SHP77 (cell line): ENCODE data around the gene TFAP2E.
"Not testable (repeated sequence)": the region's sequence is repeated elsewhere in the genome, so short reads cannot be mapped to it uniquely, and the experiment has no call there.

ENCODE experiments used
- DNase-seq, 2 experiments: peaks; one replicate each; lab custom pipeline; 2025; lab: John Stamatoyannopoulos, UW

The TFAP2E gene

GRCh38 chr1:35574125-35574654 lies 1.1 kb downstream of the TFAP2E start:
- DNase-seq: no peak

- DNase-seq: no peak
These were observed 1.7 kb downstream of the TFAP2E start for GRCh38 chr1:35574655-35575415.

- DNase-seq: no peak
These were observed 2.4 kb downstream of the TFAP2E start for GRCh38 chr1:35575416-35575958.

- no peak for DNase-seq
These were observed 3.1 kb downstream of the TFAP2E start for GRCh38 chr1:35576061-35576765.

GRCh38 chr1:35576766-35577070 lies 3.6 kb downstream of the TFAP2E start:
- not testable (repeated sequence) for DNase-seq

GRCh38 chr1:35577071-35577998 lies 4.2 kb downstream of the TFAP2E start:
- DNase-seq: no peak

GRCh38 chr1:35580949-35581388 lies 7.9 kb downstream of the TFAP2E start:
- DNase-seq: no peak

- not testable (repeated sequence) for DNase-seq
These were observed 8.5 kb downstream of the TFAP2E start for GRCh38 chr1:35581621-35582020.

GRCh38 chr1:35585281-35585680 lies 12.2 kb downstream of the TFAP2E start:
- DNase-seq: no peak

- DNase-seq: not testable (repeated sequence)
These were observed 12.7 kb downstream of the TFAP2E start for GRCh38 chr1:35585805-35586204.

GRCh38 chr1:35586808-35587207 lies 13.7 kb downstream of the TFAP2E start:
- DNase-seq: no peak

- no peak for DNase-seq
These were observed 14.6 kb downstream of the TFAP2E start for GRCh38 chr1:35587736-35588135.

- DNase-seq: no peak
These were observed 15.2 kb downstream of the TFAP2E start for GRCh38 chr1:35588197-35588910.

GRCh38 chr1:35589516-35590427 lies 16.7 kb downstream of the TFAP2E start:
- DNase-seq: no peak

- DNase-seq: no peak
These were observed 17.4 kb downstream of the TFAP2E start for GRCh38 chr1:35590476-35591040.

GRCh38 chr1:35591211-35591610 lies 18.1 kb downstream of the TFAP2E start:
- DNase-seq: no peak

GRCh38 chr1:35592991-35593769 lies 20.1 kb downstream of the TFAP2E start:
- no peak for DNase-seq

GRCh38 chr1:35594005-35594760 lies 21.1 kb downstream of the TFAP2E start:
- DNase-seq: no peak
